B cell (primary cell): ENCODE data around the gene STRADA. TPM values are rescaled to one million over a fixed set of nuclear protein-coding genes. Genes with fewer than 3 reads are reported as not detected.

Experiments
- ATAC-seq: fragments of 200-7000 bp; cut with Tn5 transposase; one replicate; pipeline ENCODE4 v1.10.0; 2021; ENCODE audit warnings: low read depth, mild to moderate bottlenecking, moderate number of reproducible peaks, moderate library complexity
- CTCF ChIA-PET: fragments of 350-600 bp; sonication (Branson Sonifier 250); formaldehyde crosslinking; loops from one replicate; lab custom pipeline; 2021; ENCODE audit warnings: antibody characterized with exemption, inconsistent platforms; lab: Charles Lee
- POLR2A ChIA-PET: fragments of 350-600 bp; sonication (Branson Sonifier 250); formaldehyde crosslinking; loops from one replicate; lab custom pipeline; 2021; ENCODE audit warnings: antibody characterized with exemption; lab: Charles Lee
- DNase-seq: peaks from one replicate; pipeline ENCODE4 v3.0.0; 2013
- H2AFZ ChIP-seq: 2 replicates; pipeline ENCODE4 v1.6.1; 2012; ENCODE audit warnings: mild to moderate bottlenecking, low read depth, low read length; ENCODE audit not compliant: insufficient read depth, poor library complexity, severe bottlenecking
- H3K27ac ChIP-seq, 2 donors: 1 replicate in 1 of 2; 2 replicates in 1 of 2; pipeline ENCODE4 v1.5.1; 2012 to 2013; ENCODE audit warnings: low read length in 2 of 2, mild to moderate bottlenecking in 2 of 2, moderate library complexity in 1 of 2
- H3K27me3 ChIP-seq, 4 experiments: fragments of 200-600 bp in 1 of 4; sonication (generic) in 1 of 4; replicated peaks in 1 of 4; 1 replicate in 2 of 4; 2 replicates in 2 of 4; pipeline versions ENCODE4 v1.6.1 to v1.7.0; 2013 to 2016; ENCODE audit warnings: low read length in 3 of 4, mild to moderate bottlenecking in 2 of 4, mixed read lengths in 1 of 4, moderate library complexity in 1 of 4; ENCODE audit not compliant: insufficient read depth in 4 of 4, control insufficient read depth in 3 of 4; ENCODE audit errors: control extremely low read depth in 1 of 4
- H3K36me3 ChIP-seq, 2 experiments: replicated peaks in 1 of 2; 1 replicate in 1 of 2; 2 replicates in 1 of 2; pipeline versions ENCODE4 v1.6.1 to v1.7.1; 2013; ENCODE audit warnings: low read length in 1 of 2; ENCODE audit not compliant: insufficient read depth in 2 of 2, control insufficient read depth in 1 of 2; ENCODE audit errors: control extremely low read depth in 1 of 2, extremely low read depth in 1 of 2
- H3K4me1 ChIP-seq, 2 donors: fragments of 200-600 bp in 1 of 2; sonication (generic) in 1 of 2; 1 replicate in 1 of 2; 2 replicates in 1 of 2; pipeline versions ENCODE4 v1.5.1 to v1.6.1; 2013 to 2017; ENCODE audit warnings: low read length in 2 of 2; ENCODE audit not compliant: control insufficient read depth in 2 of 2, insufficient read depth in 2 of 2
- H3K4me2 ChIP-seq: replicated peaks from 2 replicates; pipeline ENCODE3; 2012; ENCODE audit warnings: mild to moderate bottlenecking, low read depth, low read length; ENCODE audit not compliant: poor library complexity, severe bottlenecking
- H3K4me3 ChIP-seq, 5 experiments: fragments of 200-600 bp in 1 of 5; sonication (generic) in 1 of 5; 1 replicate in 3 of 5; 2 replicates in 2 of 5; pipeline versions ENCODE4 v1.5.1 to v1.7.0; 2011 to 2016; ENCODE audit warnings: low read length in 4 of 5, mild to moderate bottlenecking in 4 of 5, low read depth in 2 of 5, control low read depth in 1 of 5, moderate library complexity in 1 of 5; ENCODE audit not compliant: insufficient read depth in 1 of 5; ENCODE audit errors: control extremely low read depth in 1 of 5, extremely low read depth in 1 of 5
- H3K79me2 ChIP-seq: fragments of 200-600 bp; sonication (generic); one replicate; pipeline ENCODE4 v1.6.0; 2016; ENCODE audit warnings: low read length; ENCODE audit not compliant: control insufficient read depth, insufficient read depth
- H3K9ac ChIP-seq: fragments of 200-600 bp; sonication (generic); 2 replicates; pipeline ENCODE4 v1.6.1; 2017; ENCODE audit warnings: mild to moderate bottlenecking, low read length, moderate library complexity
- H3K9me3 ChIP-seq, 3 donors: one replicate each; pipeline versions ENCODE4 v1.6.1 to v1.7.1; 2013; ENCODE audit warnings: low read length in 2 of 3; ENCODE audit not compliant: control insufficient read depth in 2 of 3, insufficient read depth in 1 of 3; ENCODE audit errors: control extremely low read depth in 1 of 3
- H4K20me1 ChIP-seq: 2 replicates; pipeline ENCODE4 v1.6.0; 2012; ENCODE audit warnings: mild to moderate bottlenecking, low read length; ENCODE audit not compliant: insufficient read depth, control insufficient read depth, poor library complexity, severe bottlenecking
- H3K27ac Mint-ChIP-seq: one replicate; pipeline ENCODE4 v1.8.0; 2021; ENCODE audit warnings: mixed read lengths
- H3K27me3 Mint-ChIP-seq: one replicate; pipeline ENCODE4 v1.8.0; 2021; ENCODE audit warnings: mixed read lengths
- H3K4me1 Mint-ChIP-seq: one replicate; pipeline ENCODE4 v1.8.0; 2021; ENCODE audit warnings: mixed read lengths
- H3K4me3 Mint-ChIP-seq: one replicate; pipeline ENCODE4 v1.8.0; 2021; ENCODE audit warnings: mixed read lengths
- H3K9me3 Mint-ChIP-seq: one replicate; pipeline ENCODE4 v1.8.0; 2022; ENCODE audit warnings: mixed read lengths; ENCODE audit not compliant: insufficient read depth
- CTCF ChIP-seq: fragments of 200-600 bp; IDR thresholded peaks from one replicate; pipeline ENCODE4 v1.8.0; 2022; ENCODE audit warnings: antibody characterized with exemption, mild to moderate bottlenecking
- EZH2 ChIP-seq: IDR thresholded peaks from 2 replicates; pipeline ENCODE4 v1.6.1; 2012; ENCODE audit warnings: borderline replicate concordance, low read depth, mild to moderate bottlenecking, moderate library complexity, low read length; ENCODE audit not compliant: insufficient read depth, poor library complexity, severe bottlenecking
- WGBS: methylation state at CpG from one replicate; pipeline ENCODE4 v1.1.5; 2013; ENCODE audit warnings: missing lambda C conversion rate; ENCODE audit not compliant: insufficient coverage; 5-methylcytosine and 5-hydroxymethylcytosine counted together
- intact Hi-C: fragments of 100-400 bp; cut with micrococcal nuclease; formaldehyde crosslinking; loops from one replicate; pipeline ENCODE4 v1.10.0; 2022
- polyA plus RNA-seq: library from polyadenylated mRNA; depleted of rRNA; stranded (reverse); fragments of >200 nt; gene quantifications from 2 replicates; pipeline ENCODE4 v1.2.3, GENCODE V29; 2012
- total RNA-seq, 2 donors: library from RNA; stranded (reverse); fragments of 120-200 nt in 1 of 2; gene quantifications; 1 replicate in 1 of 2; 2 replicates in 1 of 2; pipeline versions ENCODE4 v1.2.3 to v1.2.4, GENCODE V29; 2013 to 2022

Gene STRADA
- total and polyA plus RNA-seq, 2 donors (not counting 1 experiment from before 2014, with no cell fraction given), result 48.1 to 93.2 TPM

GRCh38 chr17:63681530-63681929 is 60.1 kb downstream of the STRADA start:
- Histone ChIP-seq H3K9ac (no peak overlapping the region), H3K27ac (no peak overlapping the region), H2AFZ (no peak overlapping the region), H3K27me3 (no peaks in the 10 kb centered on the region), H3K36me3 (peaks cover 7 to 71% of the 10 kb centered on the region in 2 experiments), H3K4me1 (no peaks in the 10 kb centered on the region), H3K79me2 (peaks cover 20% of the 10 kb centered on the region), H4K20me1 (no peaks in the 10 kb centered on the region), H3K4me2 (no peak overlapping the region), H3K9me3 (peaks cover 0 to 5% (median 0%) of the 10 kb centered on the region in 3 donors), H3K4me3 (no peak overlapping the region)
- ATAC-seq (no peak), DNase-seq (no peak)
- no peak for TF ChIP-seq EZH2
- TF ChIP-seq CTCF, result no peak
- ChIA-PET CTCF (interaction anchor here (0.6 to 1.3 kb wide), 4 partner anchors 8 to 70 kb away, joined by 3 to 5 read pairs (median 3); no protein-coding TSS in a partner anchor), POLR2A (interaction anchor here (0.5 kb wide), 1 partner anchor 161 kb away, joined by 4 read pairs; no protein-coding TSS in a partner anchor)
- intact Hi-C loops, result no loop called here
- 100% methylated on average over 5 of the region's 8 CpGs for whole genome bisulfite sequencing
- H3K27ac Mint-ChIP-seq, result no peak overlapping the region
- H3K9me3 Mint-ChIP-seq, result no peaks in the 10 kb centered on the region
- no peaks in the 10 kb centered on the region for H3K27me3 Mint-ChIP-seq
- H3K4me1 Mint-ChIP-seq, result no peaks in the 10 kb centered on the region
- no peak overlapping the region for H3K4me3 Mint-ChIP-seq

GRCh38 chr17:63680700-63681099 is 60.9 kb downstream of the STRADA start:
- no peak overlapping the region for H3K4me3 ChIP-seq
- no peak overlapping the region for H3K27ac ChIP-seq
- H3K9ac ChIP-seq, result no peak overlapping the region
- peaks cover 0 to 5% (median 0%) of the 10 kb centered on the region in 3 donors for H3K9me3 ChIP-seq
- POLR2A ChIA-PET, result no interaction called here
- DNase-seq (no peak), ATAC-seq (no peak)
- H4K20me1 ChIP-seq, result no peaks in the 10 kb centered on the region
- peaks cover 0 to 2% of the 10 kb centered on the region in 2 donors for H3K4me1 ChIP-seq
- intact Hi-C loops, result no loop called here
- peaks cover 7 to 66% of the 10 kb centered on the region in 2 experiments for H3K36me3 ChIP-seq
- peaks cover 15% of the 10 kb centered on the region for H3K79me2 ChIP-seq
- H2AFZ ChIP-seq, result no peak overlapping the region
- no peak overlapping the region for H3K4me3 Mint-ChIP-seq
- no peak overlapping the region for H3K27ac Mint-ChIP-seq
- H3K4me1 Mint-ChIP-seq, result peaks cover 2% of the 10 kb centered on the region
- H3K27me3 Mint-ChIP-seq, result no peaks in the 10 kb centered on the region
- H3K4me2 ChIP-seq, result no peak overlapping the region
- TF ChIP-seq EZH2 (no peak), CTCF (no peak)
- CTCF ChIA-PET, result interaction anchor here (1.0 to 1.2 kb wide), 2 partner anchors 12 to 54 kb away, joined by 3 read pairs; no protein-coding TSS in a partner anchor
- no CpG with 5 or more reads among the region's 1 CpG for WGBS
- no peaks in the 10 kb centered on the region for H3K9me3 Mint-ChIP-seq
- no peaks in the 10 kb centered on the region for H3K27me3 ChIP-seq
